Trophoblast cell (in vitro differentiated cells and primary cell): ENCODE results near the gene ARMC9.

Experiments used
- DNase-seq, 2 donors: peaks; one replicate each; pipeline ENCODE4 v3.0.0-alpha.2; 2016
- H2AFZ ChIP-seq: 2 replicates; pipeline ENCODE4 v1.6.1; 2013; ENCODE audit warnings: low read length, moderate library complexity, mild to moderate bottlenecking; ENCODE audit not compliant: insufficient read depth, poor library complexity
- H2AK5ac ChIP-seq: 2 replicates; pipeline ENCODE4 v1.6.1; 2013; ENCODE audit warnings: mild to moderate bottlenecking, low read length
- H2BK120ac ChIP-seq: 2 replicates; pipeline ENCODE4 v1.6.1; 2013; ENCODE audit warnings: low read length, mild to moderate bottlenecking, moderate library complexity; ENCODE audit not compliant: insufficient read depth, poor library complexity
- H2BK12ac ChIP-seq: 2 replicates; pipeline ENCODE4 v1.6.1; 2013; ENCODE audit warnings: mild to moderate bottlenecking, low read length, moderate library complexity
- H2BK5ac ChIP-seq: 2 replicates; pipeline ENCODE4 v1.6.1; 2013; ENCODE audit warnings: low read length, low read depth, moderate library complexity, mild to moderate bottlenecking; ENCODE audit not compliant: poor library complexity
- H3K14ac ChIP-seq: 2 replicates; pipeline ENCODE4 v1.6.1; 2013; ENCODE audit warnings: mild to moderate bottlenecking, low read length
- H3K18ac ChIP-seq: 2 replicates; pipeline ENCODE4 v1.6.1; 2013; ENCODE audit warnings: mild to moderate bottlenecking, low read length
- H3K23ac ChIP-seq: 2 replicates; pipeline ENCODE4 v1.6.1; 2013; ENCODE audit warnings: low read length
- H3K27ac ChIP-seq: 2 replicates; pipeline ENCODE4 v1.5.1; 2013; ENCODE audit warnings: low read depth, mild to moderate bottlenecking, inconsistent platforms, low read length, moderate library complexity
- H3K27me3 ChIP-seq: 2 replicates; pipeline ENCODE4 v1.6.1; 2013; ENCODE audit warnings: inconsistent platforms, mild to moderate bottlenecking, low read length, moderate library complexity; ENCODE audit not compliant: insufficient read depth
- H3K36me3 ChIP-seq, 2 experiments: 1 replicate in 1 of 2; 2 replicates in 1 of 2; pipeline ENCODE4 v1.6.1; 2013; ENCODE audit warnings: low read length in 2 of 2, mild to moderate bottlenecking in 2 of 2, moderate library complexity in 1 of 2; ENCODE audit not compliant: insufficient read depth in 2 of 2, control insufficient read depth in 1 of 2
- H3K4ac ChIP-seq: 2 replicates; pipeline ENCODE4 v1.6.1; 2013; ENCODE audit warnings: low read depth, mild to moderate bottlenecking, low read length, moderate library complexity
- H3K4me1 ChIP-seq, 2 experiments: 1 replicate in 1 of 2; 2 replicates in 1 of 2; pipeline ENCODE4 v1.6.1; 2013; ENCODE audit warnings: low read length in 2 of 2, mild to moderate bottlenecking in 2 of 2, moderate library complexity in 1 of 2; ENCODE audit not compliant: insufficient read depth in 2 of 2, control insufficient read depth in 1 of 2
- H3K4me2 ChIP-seq: 2 replicates; pipeline ENCODE4 v1.6.1; 2013; ENCODE audit warnings: inconsistent platforms, mild to moderate bottlenecking, low read length, moderate library complexity
- H3K4me3 ChIP-seq: 2 replicates; pipeline ENCODE4 v1.5.1; 2013; ENCODE audit warnings: mild to moderate bottlenecking, low read depth, low read length, inconsistent platforms
- H3K79me1 ChIP-seq: one replicate; pipeline ENCODE4 v1.6.1; 2013; ENCODE audit warnings: low read length
- H3K79me2 ChIP-seq: 2 replicates; pipeline ENCODE4 v1.6.1; 2013; ENCODE audit warnings: low read length, mild to moderate bottlenecking; ENCODE audit not compliant: control insufficient read depth, insufficient read depth, poor library complexity
- H3K9ac ChIP-seq: 2 replicates; pipeline ENCODE4 v1.6.1; 2013; ENCODE audit warnings: mild to moderate bottlenecking, low read length
- H3K9me3 ChIP-seq: 2 replicates; pipeline ENCODE4 v1.6.1; 2013; ENCODE audit warnings: low read depth, mild to moderate bottlenecking, control low read depth, inconsistent platforms, low read length; ENCODE audit not compliant: insufficient read depth
- H4K12ac ChIP-seq: 2 replicates; pipeline ENCODE4 v1.6.1; 2013; ENCODE audit warnings: low read depth, mild to moderate bottlenecking, low read length, moderate library complexity
- H4K8ac ChIP-seq: 2 replicates; pipeline ENCODE4 v1.6.1; 2013; ENCODE audit warnings: low read depth, mild to moderate bottlenecking, low read length, moderate library complexity
- H4K91ac ChIP-seq: one replicate; pipeline ENCODE4 v1.6.1; 2013; ENCODE audit warnings: low read depth, mild to moderate bottlenecking, low read length, moderate library complexity
- WGBS: extraction: QIAGEN DNeasy Blood & Tissue Kit; methylation state at CpG from one replicate; pipeline ENCODE4 v1.1.7; 2013; ENCODE audit warnings: missing lambda C conversion rate; ENCODE audit not compliant: insufficient read length, insufficient coverage; ENCODE audit errors: extremely low coverage; 5-methylcytosine and 5-hydroxymethylcytosine counted together

ARMC9 gene

GRCh38 chr2:231288590-231288989 is 90.2 kb downstream of the ARMC9 start:
- Histone ChIP-seq H4K12ac (no peak overlapping the region), H2BK120ac (no peak overlapping the region), H3K4me3 (no peak overlapping the region), H3K4me2 (no peak overlapping the region), H2BK5ac (no peak overlapping the region), H3K9me3 (no peaks in the 10 kb centered on the region), H4K8ac (no peak overlapping the region), H3K9ac (no peak overlapping the region), H3K79me1 (no peaks in the 10 kb centered on the region), H4K91ac (no peak overlapping the region), H2AFZ (no peak overlapping the region), H3K79me2 (no peaks in the 10 kb centered on the region), H3K18ac (no peak overlapping the region), H3K4ac (no peak overlapping the region), H3K27me3 (no peaks in the 10 kb centered on the region), H3K23ac (no peak overlapping the region), H3K36me3 (peaks cover 8 to 19% of the 10 kb centered on the region in 2 experiments), H3K27ac (no peak overlapping the region), H3K14ac (no peak overlapping the region), H2BK12ac (no peak overlapping the region), H3K4me1 (peaks cover 3% of the 10 kb centered on the region in 2 experiments), H2AK5ac (no peak overlapping the region)
- WGBS: no CpG with 5 or more reads among the region's 7 CpGs
- DNase-seq: no peak

- WGBS: no CpG with 5 or more reads among the region's 2 CpGs
- Histone ChIP-seq H3K4me1 (peaks cover 3% of the 10 kb centered on the region in 2 experiments), H3K23ac (no peak overlapping the region)
These were observed 92.0 kb downstream of the ARMC9 start for GRCh38 chr2:231290321-231291015.

GRCh38 chr2:231292472-231293134 is 94.2 kb downstream of the ARMC9 start:
- peaks cover 10 to 20% of the 10 kb centered on the region in 2 experiments for H3K36me3 ChIP-seq
- no CpG with 5 or more reads among the region's 8 CpGs for WGBS
- H3K9me3 ChIP-seq: peaks cover 2% of the 10 kb centered on the region

More at GRCh38 chr2:231290321-231291015, 92.0 kb downstream of the ARMC9 start:
- no peak overlapping the region for H3K14ac ChIP-seq
- no peak overlapping the region for H2BK5ac ChIP-seq
- H3K4me2 ChIP-seq: no peak overlapping the region
- H3K27ac ChIP-seq: no peak overlapping the region
- no peak overlapping the region for H4K91ac ChIP-seq
- DNase-seq: no peak
- no peak overlapping the region for H3K4ac ChIP-seq
- H2BK12ac ChIP-seq: no peak overlapping the region
- no peak overlapping the region for H2BK120ac ChIP-seq
- H3K9ac ChIP-seq: no peak overlapping the region
- H3K36me3 ChIP-seq: peaks cover 10 to 23% of the 10 kb centered on the region in 2 experiments
- no peak overlapping the region for H4K8ac ChIP-seq
- no peak overlapping the region for H4K12ac ChIP-seq
- H3K9me3 ChIP-seq: no peaks in the 10 kb centered on the region
- no peak overlapping the region for H2AFZ ChIP-seq
- H3K18ac ChIP-seq: no peak overlapping the region
- no peaks in the 10 kb centered on the region for H3K27me3 ChIP-seq
- H2AK5ac ChIP-seq: no peak overlapping the region
- H3K4me3 ChIP-seq: no peak overlapping the region
- no peaks in the 10 kb centered on the region for H3K79me2 ChIP-seq
- H3K79me1 ChIP-seq: no peaks in the 10 kb centered on the region

GRCh38 chr2:231293163-231293562 is 94.7 kb downstream of the ARMC9 start:
- no peaks in the 10 kb centered on the region for H3K79me1 ChIP-seq
- H4K8ac ChIP-seq: no peak overlapping the region
- WGBS: no CpG with 5 or more reads among the region's 4 CpGs
- H4K91ac ChIP-seq: no peak overlapping the region
- no peak overlapping the region for H3K23ac ChIP-seq
- no peak overlapping the region for H2AFZ ChIP-seq
- no peak overlapping the region for H2AK5ac ChIP-seq
- H4K12ac ChIP-seq: no peak overlapping the region
- no peak overlapping the region for H2BK12ac ChIP-seq
- H3K4me3 ChIP-seq: no peak overlapping the region
- no peak overlapping the region for H3K9ac ChIP-seq
- no peak overlapping the region for H3K4me2 ChIP-seq
- no peak for DNase-seq
- no peaks in the 10 kb centered on the region for H3K4me1 ChIP-seq
- no peaks in the 10 kb centered on the region for H3K79me2 ChIP-seq
- H3K4ac ChIP-seq: no peak overlapping the region
- no peak overlapping the region for H3K27ac ChIP-seq
- H3K27me3 ChIP-seq: no peaks in the 10 kb centered on the region
- peaks cover 2% of the 10 kb centered on the region for H3K9me3 ChIP-seq
- H2BK5ac ChIP-seq: no peak overlapping the region
- no peak overlapping the region for H3K14ac ChIP-seq
- H3K36me3 ChIP-seq: peaks cover 10 to 20% of the 10 kb centered on the region in 2 experiments
- H2BK120ac ChIP-seq: no peak overlapping the region
- no peak overlapping the region for H3K18ac ChIP-seq

More at GRCh38 chr2:231292472-231293134, 94.2 kb downstream of the ARMC9 start:
- Histone ChIP-seq H3K4me2 (no peak overlapping the region), H3K27me3 (no peaks in the 10 kb centered on the region), H4K91ac (no peak overlapping the region), H3K79me1 (no peaks in the 10 kb centered on the region), H3K14ac (no peak overlapping the region), H4K12ac (no peak overlapping the region), H3K9ac (no peak overlapping the region), H3K23ac (no peak overlapping the region), H3K79me2 (no peaks in the 10 kb centered on the region), H2BK12ac (no peak overlapping the region), H4K8ac (no peak overlapping the region), H2AFZ (no peak overlapping the region), H2BK120ac (no peak overlapping the region), H3K18ac (no peak overlapping the region), H3K4me3 (no peak overlapping the region), H2AK5ac (no peak overlapping the region), H3K4ac (no peak overlapping the region), H2BK5ac (no peak overlapping the region), H3K4me1 (no peaks in the 10 kb centered on the region), H3K27ac (no peak overlapping the region)
- no peak for DNase-seq
